22Rv1 (cell line): Measurements from ENCODE around the gene KPNA4.

Experiments used
- CTCF ChIP-seq: fragments of 450-650 bp; IDR thresholded peaks from 2 replicates; pipeline ENCODE4 v1.5.1; 2017; ENCODE audit warnings: mild to moderate bottlenecking
- ZFX ChIP-seq: fragments of 450-650 bp; IDR thresholded peaks from 2 replicates; pipeline ENCODE4 v1.6.1; 2017; ENCODE audit warnings: antibody characterized with exemption, borderline replicate concordance

- TF ChIP-seq CTCF (no peak), ZFX (no peak)
Measured at GRCh38 chr3:160540551-160540950, 24.8 kb downstream of the KPNA4 start.
